ENCODE measurements around the gene TRIM14.

DNA sequence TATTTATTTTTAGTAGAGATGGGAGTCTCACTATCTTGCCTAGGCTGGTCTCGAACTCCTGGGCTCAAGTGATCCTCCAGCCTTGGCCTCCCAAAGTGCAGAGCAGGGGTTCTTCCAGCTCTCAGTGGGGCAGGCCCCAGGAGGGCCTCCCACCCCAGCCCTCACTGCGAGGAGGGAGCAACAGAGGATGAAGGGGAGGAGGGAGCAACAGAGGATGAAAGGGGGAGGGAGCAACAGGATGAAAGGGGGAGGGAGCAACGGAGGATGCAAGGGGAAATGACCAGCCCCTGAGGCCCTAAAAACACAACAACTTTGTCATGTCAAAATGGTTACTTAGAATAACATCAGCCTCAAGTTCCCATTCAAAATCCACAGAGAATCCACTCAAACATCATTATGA, 10.0 kb downstream of the TRIM14 start:
- TF ChIP-seq TOX (CRISPR knock-in tag; IDR thresholded peaks at IDR 0.05; ENCODE audit: borderline replicate concordance) = no peak
- TF ChIP-seq ZFP30 (CRISPR knock-in tag; IDR thresholded peaks at IDR 0.05) = no peak
- TF ChIP-seq PATZ1 (CRISPR knock-in tag; IDR thresholded peaks at IDR 0.05; ENCODE audit: borderline replicate concordance) = no peak
